Stimulated activated CD8-positive, alpha-beta memory T cell treated with anti-CD3 and anti-CD28 coated beads, Interleukin-15, amount 100 ng/mL, for 1 hour (primary cell): ENCODE data around the gene DYNC2H1.

Experiments used
- DNase-seq: peaks from one replicate; pipeline ENCODE4 v3.0.0-alpha.2; 2020; ENCODE audit warnings: low read depth

Gene DYNC2H1

GRCh38 chr11:103279821-103280220 lies 170.6 kb downstream of the DYNC2H1 start:
- no peak for DNase-seq

GRCh38 chr11:103281301-103281700 lies 172.1 kb downstream of the DYNC2H1 start:
- DNase-seq: no peak

- DNase-seq: no peak
Observed at GRCh38 chr11:103284260-103284659, 175.0 kb downstream of the DYNC2H1 start.

GRCh38 chr11:103294516-103294915 lies 185.3 kb downstream of the DYNC2H1 start:
- DNase-seq: no peak

GRCh38 chr11:103295704-103296103 lies 186.5 kb downstream of the DYNC2H1 start:
- DNase-seq: no peak

- no peak for DNase-seq
Observed at GRCh38 chr11:103297900-103298299, 188.7 kb downstream of the DYNC2H1 start.

GRCh38 chr11:103315248-103315647 lies 206.0 kb downstream of the DYNC2H1 start:
- no peak for DNase-seq

- no peak for DNase-seq
Observed at GRCh38 chr11:103317118-103317517, 207.9 kb downstream of the DYNC2H1 start.

GRCh38 chr11:103322821-103323220 lies 213.6 kb downstream of the DYNC2H1 start:
- no peak for DNase-seq

GRCh38 chr11:103325686-103326069 lies 216.5 kb downstream of the DYNC2H1 start:
- DNase-seq: no peak

- no peak for DNase-seq
Observed at GRCh38 chr11:103326070-103326794, 217.0 kb downstream of the DYNC2H1 start.

GRCh38 chr11:103327721-103328120 lies 218.5 kb downstream of the DYNC2H1 start:
- no peak for DNase-seq

- DNase-seq: no peak
Observed at GRCh38 chr11:103332409-103332808, 223.2 kb downstream of the DYNC2H1 start.

GRCh38 chr11:103338621-103339484 lies 229.6 kb downstream of the DYNC2H1 start:
- no peak for DNase-seq

GRCh38 chr11:103339485-103339857 lies 230.2 kb downstream of the DYNC2H1 start:
- DNase-seq: no peak

GRCh38 chr11:103340956-103341355 lies 231.7 kb downstream of the DYNC2H1 start:
- DNase-seq: no peak

- DNase-seq: no peak
Observed at GRCh38 chr11:103344886-103345285, 235.7 kb downstream of the DYNC2H1 start.

GRCh38 chr11:103349595-103349994 lies 240.4 kb downstream of the DYNC2H1 start:
- DNase-seq: no peak

- no peak for DNase-seq
Observed at GRCh38 chr11:103354656-103355055, 245.4 kb downstream of the DYNC2H1 start.

- DNase-seq: no peak
Observed at GRCh38 chr11:103358251-103358650, 249.0 kb downstream of the DYNC2H1 start.

- no peak for DNase-seq
Observed at GRCh38 chr11:103359216-103359615, 250.0 kb downstream of the DYNC2H1 start.

GRCh38 chr11:103364687-103365086 lies 255.5 kb downstream of the DYNC2H1 start:
- no peak for DNase-seq

GRCh38 chr11:103367650-103368049 lies 258.4 kb downstream of the DYNC2H1 start:
- DNase-seq: no peak
